Mucosa of rectum (tissue), 2 donors: ENCODE measurements around the gene PSMC3.
A peak's percentile ranks its signal among the peaks of the same experiment; 100 is the strongest.

Source experiments
- H3K27ac ChIP-seq, 2 donors: one replicate each; pipeline ENCODE4 v1.7.0; 2013; ENCODE audit warnings: inconsistent platforms in 2 of 2, low read depth in 2 of 2, low read length in 2 of 2
- H3K27me3 ChIP-seq, 2 donors: one replicate each; pipeline ENCODE4 v1.7.0; 2013; ENCODE audit warnings: low read length in 2 of 2; ENCODE audit not compliant: control insufficient read depth in 2 of 2, insufficient read depth in 2 of 2
- H3K36me3 ChIP-seq, 2 donors: one replicate each; pipeline ENCODE4 v1.7.0; 2013; ENCODE audit warnings: low read length in 2 of 2; ENCODE audit not compliant: control insufficient read depth in 2 of 2, insufficient read depth in 2 of 2
- H3K4me1 ChIP-seq, 2 donors: one replicate each; pipeline ENCODE4 v1.7.0; 2013; ENCODE audit warnings: low read length in 2 of 2, mild to moderate bottlenecking in 1 of 2; ENCODE audit not compliant: control insufficient read depth in 2 of 2, insufficient read depth in 2 of 2
- H3K4me3 ChIP-seq, 2 donors: one replicate each; pipeline ENCODE4 v1.7.0; 2013; ENCODE audit warnings: low read length in 2 of 2
- H3K9ac ChIP-seq, 2 donors: one replicate each; pipeline ENCODE4 v1.7.0; 2013; ENCODE audit warnings: low read length in 2 of 2, low read depth in 1 of 2, mild to moderate bottlenecking in 1 of 2
- H3K9me3 ChIP-seq, 2 donors: one replicate each; pipeline ENCODE4 v1.7.0; 2013; ENCODE audit warnings: low read length in 2 of 2; ENCODE audit not compliant: control insufficient read depth in 2 of 2
- donor health status: healthy.
- donor health status: Normal muscosa, but diverticular disease.

PSMC3 gene

DNA sequence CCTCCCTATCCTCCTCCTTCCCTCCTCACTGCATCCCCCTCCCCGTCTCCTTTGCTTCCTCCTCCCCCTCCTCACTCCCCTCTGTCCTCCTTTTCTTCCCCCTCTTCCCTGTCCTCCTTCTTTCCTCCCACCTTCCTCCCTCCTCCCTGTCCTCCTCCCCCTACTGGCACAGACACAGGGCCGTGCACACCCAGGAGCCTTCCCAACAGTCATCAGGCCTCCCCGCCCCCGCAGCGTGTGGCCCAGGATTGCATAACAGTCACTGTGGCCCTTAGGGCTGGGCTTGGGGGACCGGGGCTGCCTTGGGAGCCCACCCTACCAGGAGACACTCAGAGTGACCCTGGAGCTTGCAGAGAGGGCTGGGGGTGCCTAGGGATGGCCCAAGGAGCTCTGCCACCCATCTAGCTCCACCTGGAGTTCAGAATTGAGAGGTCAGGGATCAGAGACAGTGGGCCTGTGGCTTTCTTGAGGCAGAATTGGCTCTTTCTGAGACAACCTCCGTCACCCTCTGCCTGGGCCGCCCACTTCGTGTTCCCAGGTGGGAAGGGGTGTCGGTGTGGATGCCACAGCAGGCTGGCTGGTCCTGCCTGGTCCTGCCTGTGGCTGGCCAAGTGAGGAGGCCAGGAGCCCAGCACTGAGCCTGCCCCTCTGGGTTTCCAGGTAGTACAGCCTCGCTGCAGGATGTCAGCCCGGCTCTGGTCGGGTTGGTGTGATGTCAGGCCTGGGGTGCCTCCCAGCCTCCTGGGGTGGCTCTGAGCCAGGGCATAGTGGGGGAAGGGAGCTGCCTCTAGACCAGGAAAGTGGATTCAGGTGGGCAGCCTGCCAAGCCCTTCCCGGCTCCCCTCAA lies 49.5 kb downstream of the PSMC3 start:
- Histone ChIP-seq H3K36me3 (no peaks in the 10 kb centered on the region), H3K4me3 (peak overlapping the region; percentile 52 to 67), H3K9ac (peak overlapping the region; percentile 41 to 61), H3K4me1 (no peaks in the 10 kb centered on the region), H3K27me3 (no peaks in the 10 kb centered on the region), H3K27ac (peak overlapping the region; percentile 70 to 86), H3K9me3 (no peaks in the 10 kb centered on the region)

DNA sequence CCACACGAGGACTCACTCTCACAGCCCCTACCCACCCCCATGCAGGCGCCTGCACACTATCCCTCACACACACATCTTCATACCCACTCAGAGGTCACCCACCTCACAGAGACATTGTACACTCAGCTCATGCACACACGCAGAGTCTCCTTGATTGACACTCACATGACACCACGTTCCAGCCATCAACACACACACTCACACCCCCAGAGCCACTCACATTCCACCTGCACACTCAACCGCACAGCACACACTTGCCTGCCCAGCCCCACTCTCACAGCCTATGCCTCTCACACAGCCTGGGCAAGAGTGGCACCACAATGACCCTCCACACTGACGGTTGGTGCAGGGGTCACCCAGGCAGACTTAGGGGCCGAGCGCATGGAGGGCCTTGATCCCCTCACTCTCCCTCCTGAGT lies 50.1 kb downstream of the PSMC3 start:
- Histone ChIP-seq H3K9me3 (no peaks in the 10 kb centered on the region), H3K4me1 (no peaks in the 10 kb centered on the region), H3K4me3 (peak overlapping the region in 1 of 2 donors; percentile 67), H3K27ac (peak overlapping the region in 1 of 2 donors; percentile 86), H3K36me3 (no peaks in the 10 kb centered on the region), H3K9ac (no peak overlapping the region), H3K27me3 (no peaks in the 10 kb centered on the region)

DNA sequence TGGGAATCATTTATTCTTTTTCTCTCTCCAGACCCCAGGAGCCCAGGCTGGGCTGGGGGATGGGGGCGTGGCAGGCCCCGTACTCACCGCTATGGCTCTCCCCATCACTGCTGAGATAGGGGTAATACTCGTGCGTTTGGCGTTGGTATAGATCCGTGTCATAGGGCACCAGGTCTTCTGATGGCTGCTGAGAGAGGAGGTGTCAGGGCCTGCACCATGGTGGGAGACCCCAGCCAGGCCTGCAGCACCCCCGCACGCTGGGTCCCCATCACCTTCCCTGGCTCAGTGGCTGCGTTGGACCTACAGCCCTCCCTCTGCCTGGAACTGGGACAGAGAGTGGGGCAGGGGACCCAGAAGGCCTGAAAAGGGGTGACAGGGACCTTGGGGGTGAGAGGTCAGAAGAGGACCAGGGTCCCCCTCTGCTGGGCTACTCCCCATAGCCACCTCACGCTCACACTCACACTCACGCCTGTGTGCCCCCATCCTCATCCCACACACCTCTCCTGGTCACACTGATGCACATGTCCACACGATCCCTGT lies 50.6 kb downstream of the PSMC3 start:
- H3K4me3 ChIP-seq: peak overlapping the region in 1 of 2 donors; percentile 67

DNA sequence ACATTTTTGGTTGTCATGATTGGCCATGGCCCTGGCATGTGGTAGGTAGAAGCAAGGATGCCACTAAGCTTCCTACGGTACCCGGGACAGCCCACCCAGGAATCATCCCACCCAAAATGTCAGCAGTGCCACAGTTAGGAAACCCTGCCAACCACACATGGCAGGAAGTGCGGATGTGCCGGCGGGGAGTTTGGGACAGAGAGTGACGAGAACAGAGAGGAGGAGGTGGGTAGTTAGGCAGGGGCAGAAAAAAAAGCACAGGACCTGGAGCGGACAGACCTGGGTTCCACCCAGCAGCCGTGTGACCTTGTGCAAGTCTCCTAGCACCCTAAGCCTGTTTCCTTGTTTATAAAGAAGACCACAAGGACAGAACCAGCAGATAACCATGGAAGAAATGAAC lies 51.2 kb downstream of the PSMC3 start:
- no peak overlapping the region for H3K9ac ChIP-seq
- no peaks in the 10 kb centered on the region for H3K36me3 ChIP-seq
- H3K27ac ChIP-seq: no peak overlapping the region
- H3K27me3 ChIP-seq: no peaks in the 10 kb centered on the region
- no peaks in the 10 kb centered on the region for H3K9me3 ChIP-seq
- H3K4me1 ChIP-seq: no peaks in the 10 kb centered on the region
- H3K4me3 ChIP-seq: peak overlapping the region in 1 of 2 donors; percentile 20

More for the DNA sequence above, 50.6 kb downstream of the PSMC3 start:
- H3K36me3 ChIP-seq: no peaks in the 10 kb centered on the region
- H3K9ac ChIP-seq: no peak overlapping the region
- peak overlapping the region in 1 of 2 donors; percentile 32 for H3K27ac ChIP-seq
- no peaks in the 10 kb centered on the region for H3K27me3 ChIP-seq
- no peaks in the 10 kb centered on the region for H3K4me1 ChIP-seq
- H3K9me3 ChIP-seq: no peaks in the 10 kb centered on the region

DNA sequence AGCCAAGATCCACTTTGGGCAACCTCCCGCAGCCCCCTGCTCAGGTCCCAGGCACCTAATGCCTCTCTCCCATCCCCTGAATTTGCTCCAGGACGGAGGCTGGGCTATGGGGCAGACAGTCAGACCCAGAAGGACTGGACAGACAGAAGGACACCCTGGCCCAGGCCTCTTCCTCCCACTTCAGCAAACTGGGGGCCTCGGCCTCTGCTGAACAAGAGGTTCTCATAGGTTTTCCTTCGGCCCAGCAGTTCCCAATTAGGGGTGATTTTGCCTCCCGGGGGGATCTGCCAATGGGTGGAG lies 51.6 kb downstream of the PSMC3 start:
- H3K4me1 ChIP-seq: no peaks in the 10 kb centered on the region
- H3K36me3 ChIP-seq: no peaks in the 10 kb centered on the region
- no peak overlapping the region for H3K27ac ChIP-seq
- H3K9me3 ChIP-seq: no peaks in the 10 kb centered on the region
- no peaks in the 10 kb centered on the region for H3K27me3 ChIP-seq
- H3K9ac ChIP-seq: no peak overlapping the region
- peak overlapping the region in 1 of 2 donors; percentile 20 for H3K4me3 ChIP-seq

DNA sequence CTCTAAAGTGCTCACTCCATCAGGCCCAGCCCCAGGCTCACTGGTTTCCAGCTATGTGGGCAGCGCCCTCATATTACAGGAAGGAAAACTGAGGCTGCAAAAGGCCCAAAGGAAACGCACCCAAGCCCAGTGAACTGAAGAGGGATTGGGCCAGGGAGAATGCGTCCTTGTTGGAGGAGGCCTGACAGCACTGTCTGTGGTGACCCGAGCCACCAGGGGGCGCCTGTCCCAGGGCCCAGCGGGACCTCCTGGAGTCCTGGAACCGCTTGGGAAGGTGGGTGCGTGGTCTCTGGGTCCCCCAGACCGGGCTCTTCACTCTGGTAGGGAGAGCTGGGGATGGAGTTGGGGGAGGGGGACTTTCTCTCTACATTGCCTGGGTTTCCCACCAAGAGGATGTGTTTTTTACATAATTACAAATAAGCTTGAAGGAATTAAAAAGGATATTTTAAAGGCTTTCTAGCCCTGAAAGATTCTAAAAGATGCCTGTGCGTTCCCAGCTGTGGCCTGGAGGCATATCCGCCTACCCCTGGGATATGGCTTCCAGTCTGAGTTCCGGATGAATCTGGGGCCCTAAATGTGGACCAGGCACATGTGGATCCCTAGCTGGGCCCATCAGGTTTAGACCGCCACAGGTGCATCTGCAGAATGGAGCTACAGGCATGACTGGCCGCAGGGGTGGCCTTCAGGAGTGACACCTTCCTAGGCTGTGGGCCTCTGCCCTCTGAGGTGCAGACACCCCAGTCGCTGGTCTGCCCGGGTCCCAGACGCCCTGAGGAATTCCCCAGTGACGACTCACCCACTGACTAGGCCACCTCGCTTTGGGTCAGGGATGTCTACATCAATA lies 52.1 kb downstream of the PSMC3 start:
- Histone ChIP-seq H3K9ac (peak overlapping the region in 1 of 2 donors; percentile 7), H3K4me1 (no peaks in the 10 kb centered on the region), H3K9me3 (no peaks in the 10 kb centered on the region), H3K36me3 (no peaks in the 10 kb centered on the region), H3K4me3 (no peak overlapping the region), H3K27ac (no peak overlapping the region), H3K27me3 (no peaks in the 10 kb centered on the region)

DNA sequence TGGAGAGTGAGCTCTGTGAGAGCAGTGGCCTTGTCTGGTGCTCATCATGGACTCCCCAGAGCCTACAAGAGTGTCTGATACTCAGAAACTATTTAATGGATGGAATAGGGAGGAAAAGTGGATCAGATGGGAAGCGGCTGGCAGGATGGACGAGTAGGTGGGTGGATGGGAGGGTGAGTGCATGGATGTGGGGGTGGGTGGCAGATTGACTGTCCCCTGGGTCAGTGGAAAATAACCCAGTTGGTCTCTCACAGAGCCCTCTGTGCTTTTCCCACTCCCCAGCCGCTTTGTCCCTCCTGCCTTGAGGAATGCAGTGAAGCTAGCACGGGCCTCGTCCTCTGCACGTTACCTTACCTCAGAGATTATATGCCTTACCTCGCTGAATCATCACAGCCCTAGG lies 53.8 kb downstream of the PSMC3 start:
- H3K27ac ChIP-seq: no peak overlapping the region
- no peak overlapping the region for H3K9ac ChIP-seq
- no peaks in the 10 kb centered on the region for H3K27me3 ChIP-seq
- no peaks in the 10 kb centered on the region for H3K4me1 ChIP-seq
- H3K9me3 ChIP-seq: no peaks in the 10 kb centered on the region
- H3K36me3 ChIP-seq: no peaks in the 10 kb centered on the region
- H3K4me3 ChIP-seq: no peak overlapping the region

DNA sequence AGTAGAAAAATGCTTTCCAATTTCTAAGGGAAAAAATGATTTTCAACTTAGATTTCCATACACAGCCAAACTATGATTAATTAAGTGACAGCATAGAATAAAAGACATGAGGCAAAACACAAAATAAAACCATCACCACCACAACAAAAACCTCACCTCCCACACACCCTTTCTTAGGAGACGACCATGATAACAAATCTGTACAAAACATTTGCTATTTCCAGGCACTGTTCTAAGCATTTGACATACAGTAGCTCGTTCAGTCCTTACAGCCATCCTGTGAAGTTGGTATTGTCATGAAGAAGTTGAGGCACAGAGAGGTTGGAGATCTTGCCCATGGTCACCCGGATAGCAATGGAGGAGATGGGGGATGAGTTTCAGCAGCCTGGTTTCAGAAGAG lies 56.6 kb downstream of the PSMC3 start:
- Histone ChIP-seq H3K27ac (no peak overlapping the region), H3K9me3 (no peaks in the 10 kb centered on the region), H3K9ac (no peak overlapping the region), H3K4me1 (no peaks in the 10 kb centered on the region), H3K4me3 (no peak overlapping the region), H3K36me3 (no peaks in the 10 kb centered on the region), H3K27me3 (no peaks in the 10 kb centered on the region)
